Hepatocyte (in vitro differentiated cells): ENCODE measurements around the gene GPR37L1. TPM values are rescaled to one million over a fixed set of nuclear protein-coding genes. Genes with fewer than 3 reads are reported as not detected.

Experiments used
- DNase-seq: peaks from one replicate; pipeline ENCODE4 v3.0.0-alpha.2; 2016; ENCODE audit warnings: low spot score
- H2AFZ ChIP-seq: fragments of 200-600 bp; sonication (generic); 2 replicates; pipeline ENCODE4 v1.6.0; 2016; ENCODE audit warnings: antibody characterized with exemption, mild to moderate bottlenecking
- H3K27ac ChIP-seq: fragments of 200-600 bp; sonication (generic); 2 replicates; pipeline ENCODE4 v1.5.1; 2016; ENCODE audit warnings: mild to moderate bottlenecking
- H3K27me3 ChIP-seq: fragments of 200-600 bp; sonication (generic); 2 replicates; pipeline ENCODE4 v1.6.1; 2016
- H3K36me3 ChIP-seq: fragments of 200-600 bp; sonication (generic); replicated peaks from 2 replicates; pipeline ENCODE4 v1.5.1; 2016; ENCODE audit warnings: low read depth; ENCODE audit not compliant: insufficient read depth
- H3K4me1 ChIP-seq: fragments of 200-600 bp; sonication (generic); 2 replicates; pipeline ENCODE4 v1.5.1; 2016; ENCODE audit warnings: mild to moderate bottlenecking, moderate library complexity; ENCODE audit not compliant: insufficient read depth
- H3K4me2 ChIP-seq: fragments of 200-600 bp; sonication (generic); 2 replicates; pipeline ENCODE4 v1.6.0; 2016
- H3K4me3 ChIP-seq: fragments of 200-600 bp; sonication (generic); 2 replicates; pipeline ENCODE4 v1.5.1; 2016; ENCODE audit warnings: mild to moderate bottlenecking
- H3K79me2 ChIP-seq: fragments of 200-600 bp; sonication (generic); 2 replicates; pipeline ENCODE4 v1.6.0; 2017; ENCODE audit warnings: mild to moderate bottlenecking
- H3K9me2 ChIP-seq: fragments of 200-600 bp; sonication (generic); replicated peaks from 2 replicates; pipeline ENCODE4 v1.6.0; 2017; ENCODE audit warnings: mild to moderate bottlenecking; ENCODE audit not compliant: insufficient read depth
- H3K9me3 ChIP-seq: fragments of 200-600 bp; sonication (generic); 2 replicates; pipeline ENCODE4 v1.5.1; 2016; ENCODE audit warnings: low read depth, mild to moderate bottlenecking
- H4K20me1 ChIP-seq: fragments of 200-600 bp; sonication (generic); 2 replicates; pipeline ENCODE4 v1.6.0; 2016; ENCODE audit warnings: mild to moderate bottlenecking; ENCODE audit not compliant: insufficient read depth, poor library complexity, severe bottlenecking
- EZH2 ChIP-seq: fragments of 200-600 bp; sonication (generic); IDR thresholded peaks from 2 replicates; pipeline ENCODE4 v1.6.1; 2016; ENCODE audit warnings: antibody characterized with exemption, mild to moderate bottlenecking, borderline replicate concordance
- EZH2phosphoT487 ChIP-seq: fragments of 200-600 bp; sonication (generic); IDR thresholded peaks from one replicate; pipeline ENCODE4 v1.6.1; 2018; ENCODE audit warnings: antibody characterized with exemption, mild to moderate bottlenecking, low read depth, moderate library complexity; ENCODE audit not compliant: unreplicated experiment, severe bottlenecking
- WGBS: methylation state at CpG from one replicate; pipeline ENCODE4 v1.1.6; 2016; ENCODE audit warnings: low lambda C conversion rate; ENCODE audit errors: missing lambda C conversion rate; 5-methylcytosine and 5-hydroxymethylcytosine counted together
- polyA plus RNA-seq: library from polyadenylated mRNA; unstranded; fragments of >200 nt; fragmentation: Nextera tagmentation; extraction: Ambion mirVana; gene quantifications from 2 replicates; pipeline ENCODE4 v1.2.1, GENCODE V29; 2016
- total RNA-seq: library from RNA; depleted of rRNA; stranded (reverse); fragments of >200 nt; gene quantifications from 2 replicates; pipeline ENCODE4 v1.2.3, GENCODE V29; 2014
- TF ChIP-seq, protein P1 (sequence below): fragments of 200-600 bp; sonication (generic); IDR thresholded peaks from 2 replicates; pipeline ENCODE4 v1.5.1; 2016; ENCODE audit warnings: antibody characterized with exemption, mild to moderate bottlenecking; ENCODE audit not compliant: poor library complexity

GPR37L1 gene
- total and polyA plus RNA-seq, 2 experiments from 2014 or later, result 0.39 TPM; not detected in 1

DNA sequence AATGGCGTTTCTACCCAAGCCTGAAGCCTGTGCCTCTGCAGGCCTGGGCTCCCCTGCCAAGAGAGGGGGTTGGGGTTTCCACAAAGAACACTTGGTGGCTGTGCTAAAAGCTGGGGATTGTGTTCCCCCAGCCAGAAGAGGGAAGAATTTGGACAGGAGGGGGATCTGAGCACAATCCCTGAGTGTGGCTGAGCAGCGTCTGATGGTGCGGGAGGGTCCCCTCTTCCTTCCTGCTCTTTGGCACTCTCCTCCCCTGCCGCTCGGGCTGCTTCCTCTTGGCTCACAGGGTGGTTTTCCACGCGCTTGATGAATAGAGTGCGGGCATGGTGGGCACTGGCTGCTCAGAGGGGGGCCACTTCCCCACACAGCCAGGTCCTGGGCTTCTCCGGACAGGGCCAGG lies 3.7 kb downstream of the GPR37L1 start:
- Histone ChIP-seq H4K20me1 (no peaks in the 10 kb centered on the region), H3K79me2 (no peaks in the 10 kb centered on the region), H3K9me3 (no peaks in the 10 kb centered on the region), H3K4me2 (no peak overlapping the region), H3K36me3 (no peaks in the 10 kb centered on the region), H3K27me3 (no peaks in the 10 kb centered on the region), H3K4me1 (peaks cover 4% of the 10 kb centered on the region), H3K27ac (no peak overlapping the region), H3K9me2 (no peaks in the 10 kb centered on the region), H2AFZ (no peak overlapping the region), H3K4me3 (no peak overlapping the region)
- no peak for DNase-seq
- no peak for TF ChIP-seq EZH2
- TF ChIP-seq, protein P1, sequence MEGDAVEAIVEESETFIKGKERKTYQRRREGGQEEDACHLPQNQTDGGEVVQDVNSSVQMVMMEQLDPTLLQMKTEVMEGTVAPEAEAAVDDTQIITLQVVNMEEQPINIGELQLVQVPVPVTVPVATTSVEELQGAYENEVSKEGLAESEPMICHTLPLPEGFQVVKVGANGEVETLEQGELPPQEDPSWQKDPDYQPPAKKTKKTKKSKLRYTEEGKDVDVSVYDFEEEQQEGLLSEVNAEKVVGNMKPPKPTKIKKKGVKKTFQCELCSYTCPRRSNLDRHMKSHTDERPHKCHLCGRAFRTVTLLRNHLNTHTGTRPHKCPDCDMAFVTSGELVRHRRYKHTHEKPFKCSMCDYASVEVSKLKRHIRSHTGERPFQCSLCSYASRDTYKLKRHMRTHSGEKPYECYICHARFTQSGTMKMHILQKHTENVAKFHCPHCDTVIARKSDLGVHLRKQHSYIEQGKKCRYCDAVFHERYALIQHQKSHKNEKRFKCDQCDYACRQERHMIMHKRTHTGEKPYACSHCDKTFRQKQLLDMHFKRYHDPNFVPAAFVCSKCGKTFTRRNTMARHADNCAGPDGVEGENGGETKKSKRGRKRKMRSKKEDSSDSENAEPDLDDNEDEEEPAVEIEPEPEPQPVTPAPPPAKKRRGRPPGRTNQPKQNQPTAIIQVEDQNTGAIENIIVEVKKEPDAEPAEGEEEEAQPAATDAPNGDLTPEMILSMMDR, result no peak
- TF ChIP-seq EZH2phosphoT487, result no peak
- whole genome bisulfite sequencing, result 76% methylated on average over 9 of the region's 9 CpGs

DNA sequence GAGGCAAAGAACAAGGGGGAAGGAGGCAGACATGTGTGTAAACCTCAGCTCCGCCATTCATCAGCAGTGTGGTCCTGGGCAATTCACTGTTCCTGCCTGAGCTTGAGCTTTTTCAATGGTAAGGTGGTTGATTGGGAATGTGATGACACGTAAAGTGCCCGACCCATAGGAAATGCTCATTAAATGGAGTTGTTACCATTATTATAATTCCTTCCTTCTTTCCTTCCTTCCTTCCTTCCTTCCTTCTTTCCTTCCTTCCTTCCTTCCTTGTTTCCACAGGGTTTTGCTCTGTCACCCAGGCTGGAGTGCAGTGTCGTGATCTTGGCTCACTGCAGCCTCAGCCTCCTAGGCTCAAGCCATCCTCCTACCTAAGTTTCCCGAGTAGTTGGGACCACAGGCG lies 4.3 kb downstream of the GPR37L1 start:
- no peak for TF ChIP-seq EZH2phosphoT487
- TF ChIP-seq, protein P1, result no peak
- TF ChIP-seq EZH2, result no peak
- Histone ChIP-seq H4K20me1 (no peaks in the 10 kb centered on the region), H3K27ac (no peak overlapping the region), H3K4me3 (no peak overlapping the region), H2AFZ (no peak overlapping the region), H3K79me2 (no peaks in the 10 kb centered on the region), H3K36me3 (no peaks in the 10 kb centered on the region), H3K27me3 (no peaks in the 10 kb centered on the region), H3K4me2 (no peak overlapping the region), H3K9me3 (no peaks in the 10 kb centered on the region), H3K4me1 (peaks cover 4% of the 10 kb centered on the region), H3K9me2 (no peaks in the 10 kb centered on the region)
- DNase-seq, result no peak
- WGBS, result 93% methylated on average over 6 of the region's 6 CpGs

DNA sequence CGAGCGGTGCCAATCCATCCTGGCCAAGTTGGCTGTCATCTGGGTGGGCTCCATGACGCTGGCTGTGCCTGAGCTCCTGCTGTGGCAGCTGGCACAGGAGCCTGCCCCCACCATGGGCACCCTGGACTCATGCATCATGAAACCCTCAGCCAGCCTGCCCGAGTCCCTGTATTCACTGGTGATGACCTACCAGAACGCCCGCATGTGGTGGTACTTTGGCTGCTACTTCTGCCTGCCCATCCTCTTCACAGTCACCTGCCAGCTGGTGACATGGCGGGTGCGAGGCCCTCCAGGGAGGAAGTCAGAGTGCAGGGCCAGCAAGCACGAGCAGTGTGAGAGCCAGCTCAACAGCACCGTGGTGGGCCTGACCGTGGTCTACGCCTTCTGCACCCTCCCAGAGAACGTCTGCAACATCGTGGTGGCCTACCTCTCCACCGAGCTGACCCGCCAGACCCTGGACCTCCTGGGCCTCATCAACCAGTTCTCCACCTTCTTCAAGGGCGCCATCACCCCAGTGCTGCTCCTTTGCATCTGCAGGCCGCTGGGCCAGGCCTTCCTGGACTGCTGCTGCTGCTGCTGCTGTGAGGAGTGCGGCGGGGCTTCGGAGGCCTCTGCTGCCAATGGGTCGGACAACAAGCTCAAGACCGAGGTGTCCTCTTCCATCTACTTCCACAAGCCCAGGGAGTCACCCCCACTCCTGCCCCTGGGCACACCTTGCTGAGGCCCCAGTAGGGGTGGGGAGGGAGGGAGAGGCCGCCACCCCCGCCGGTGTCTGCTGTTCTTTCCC lies 5.3 kb downstream of the GPR37L1 start:
- no peak for DNase-seq
- Histone ChIP-seq H2AFZ (no peak overlapping the region), H3K27ac (no peak overlapping the region), H3K4me1 (no peaks in the 10 kb centered on the region), H3K79me2 (no peaks in the 10 kb centered on the region), H3K27me3 (no peaks in the 10 kb centered on the region), H3K36me3 (no peaks in the 10 kb centered on the region), H3K4me3 (no peak overlapping the region), H3K9me3 (no peaks in the 10 kb centered on the region), H4K20me1 (no peaks in the 10 kb centered on the region), H3K9me2 (no peaks in the 10 kb centered on the region), H3K4me2 (no peak overlapping the region)
- TF ChIP-seq EZH2, result no peak
- TF ChIP-seq EZH2phosphoT487, result no peak
- TF ChIP-seq, protein P1, result no peak
- 94% methylated on average over 26 of the region's 26 CpGs for WGBS
